A673 (cell line): Measurements from ENCODE around the gene ATRN.

Source experiments
- CTCF ChIP-seq: fragments of 300-800, 200-600 bp; sonication (generic); conservative IDR thresholded peaks from 2 replicates; pipeline ENCODE4 v1.5.1; 2017; ENCODE audit warnings: low read depth, mild to moderate bottlenecking, antibody characterized with exemption, low read length, moderate library complexity, mixed read lengths
- EZH2 ChIP-seq: fragments of 200-600 bp; sonication (generic); IDR thresholded peaks from 2 replicates; pipeline ENCODE4 v1.6.1; 2017; ENCODE audit warnings: borderline replicate concordance, low read depth, mild to moderate bottlenecking, mixed read lengths, antibody characterized with exemption, low read length; ENCODE audit not compliant: poor library complexity, severe bottlenecking

GRCh38 chr20:3658716-3659491, 188.1 kb downstream of the ATRN start:
- no peak for TF ChIP-seq CTCF
- TF ChIP-seq EZH2: no peak
